H1 (cell line): ENCODE results near the gene ELP4. TPM values are rescaled to one million over a fixed set of nuclear protein-coding genes. Genes with fewer than 3 reads are reported as not detected.

Source experiments
- PHF8 ChIP-seq: fragments of 200-600 bp; sonication (generic); conservative IDR thresholded peaks from 2 replicates; pipeline ENCODE4 v1.7.1; 2012; ENCODE audit warnings: low read depth, mild to moderate bottlenecking, inconsistent platforms, low read length, moderate library complexity
- SAP30 ChIP-seq: fragments of 300-600 bp; sonication (generic); IDR thresholded peaks from 2 replicates; pipeline ENCODE4 v1.7.1; 2012; ENCODE audit warnings: low read length, moderate library complexity, mild to moderate bottlenecking, inconsistent platforms; ENCODE audit not compliant: insufficient read depth, insufficient replicate concordance
- TEAD4 ChIP-seq: IDR thresholded peaks from 2 replicates; pipeline ENCODE4 v1.6.1; 2012; ENCODE audit warnings: low read depth, low read length, inconsistent platforms, mixed read lengths
- polyA plus RNA-seq, 7 experiments: library from polyadenylated mRNA; depleted of rRNA in 3 of 7; stranded (reverse) in 5 of 7; unstranded in 2 of 7; fragments of >200 nt in 5 of 7; fragments of 200-250 nt in 2 of 7; gene quantifications; 1 replicate in 5 of 7; 2 replicates in 1 of 7; 4 replicates in 1 of 7; pipeline versions ENCODE4 v1.2.1 to v1.2.3, GENCODE V29; 2011 to 2013; ENCODE audit warnings: missing spikeins in 2 of 7, mixed read lengths in 2 of 7
- total RNA-seq: library from RNA; stranded (reverse); fragmentation: NEBNext Ultra II Directional; extraction: Animal tissue kit (Norgen Biotek cat#: 25700); gene quantifications from 2 replicates; pipeline ENCODE4 v1.2.1, GENCODE V29; 2021

Gene ELP4
- total and polyA plus RNA-seq, 2 of the 8 experiments (the other 6 are each of a cell fraction or from before 2014, with no cell fraction given) = 14.0 to 18.6 TPM

GRCh38 chr11:31783252-31783651 is 273.7 kb downstream of the ELP4 start (continued):
- no peak for TF ChIP-seq TEAD4
- TF ChIP-seq SAP30 = no peak
- no peak for TF ChIP-seq PHF8
